Measurements from ENCODE around the gene KIAA0586. TPM values are rescaled to one million over a fixed set of nuclear protein-coding genes. Genes with fewer than 3 reads are reported as not detected.

Gene KIAA0586
- total and polyA plus RNA-seq, 2 of the 4 experiments (the other 2 are of a cell fraction) = 9.4 to 36.7 TPM

- TF ChIP-seq FOS (IDR thresholded peaks at IDR 0.05; ENCODE audit: low read depth, low read length) (no peak), CEBPB (IDR thresholded peaks at IDR 0.05; ENCODE audit: low read depth, low read length) (peak; percentile 75)
- ChIA-PET CTCF (interaction anchor here (0.8 kb wide), 1 partner anchor 9 kb away, joined by 4 read pairs; no protein-coding TSS in a partner anchor), POLR2A (ENCODE audit: unreplicated experiment) (no interaction called here)
- no TSS peak for BruUV-seq (replicated peaks)
- Histone ChIP-seq H3K9ac (ENCODE audit: low read depth, low read length) (no peak overlapping the region), H3K56ac (ENCODE audit: extremely low read depth, insufficient read depth, low read length) (no peak overlapping the region), H2BK5ac (ENCODE audit: low read depth, low read length, poor library complexity, severe bottlenecking) (no peak overlapping the region), H4K5ac (ENCODE audit: low read depth, low read length) (no peak overlapping the region), H3K27me3 (ENCODE audit: control insufficient read depth, insufficient read depth, low read length) (no peaks in the 10 kb centered on the region), H3K79me1 (ENCODE audit: low read depth in 1 of 2, low read length in 2 of 2) (no peaks in the 10 kb centered on the region), H2BK15ac (ENCODE audit: low read depth, low read length) (no peak overlapping the region), H2BK120ac (ENCODE audit: low read depth, low read length) (no peak overlapping the region), H3K4me1 (ENCODE audit: control insufficient read depth, insufficient read depth, low read length) (peaks cover 2% of the 10 kb centered on the region; the same call in 1 of the 2 replicates), H4K91ac (ENCODE audit: insufficient read depth, low read depth, low read length) (no peak overlapping the region), H2AK9ac (replicated peaks; ENCODE audit: low read depth, low read length, poor library complexity) (no peak overlapping the region), H4K8ac (ENCODE audit: low read depth in 2 of 2, low read length in 2 of 2) (no peak overlapping the region), H3K9me3 (ENCODE audit: control insufficient read depth, insufficient read depth, low read length) (no peaks in the 10 kb centered on the region), H3K18ac (ENCODE audit: low read depth, low read length) (no peak overlapping the region), H2AFZ (replicated peaks; ENCODE audit: low read length, poor library complexity) (no peak overlapping the region), H2AK5ac (ENCODE audit: low read depth, low read length) (no peak overlapping the region), H3K14ac (replicated peaks; ENCODE audit: low read depth, low read length) (no peak overlapping the region), H2BK20ac (ENCODE audit: low read depth, low read length) (no peak overlapping the region), H4K20me1 (ENCODE audit: insufficient read depth, low read length) (no peaks in the 10 kb centered on the region), H3K36me3 (ENCODE audit: control insufficient read depth, insufficient read depth, low read length) (0 out of 2 replicates have a peak, but pooled peaks cover 2% of the 10 kb centered on the region), H3K4ac (ENCODE audit: low read depth, low read length) (no peak overlapping the region), H3K4me2 (ENCODE audit: low read depth, low read length) (no peak overlapping the region), H3K4me3 (ENCODE audit: insufficient read depth, low read depth, low read length) (no peak overlapping the region), H3K27ac (ENCODE audit: insufficient read depth, low read length) (no peak overlapping the region), H3K23ac (ENCODE audit: low read depth, low read length) (no peak overlapping the region), H3K9me1 (ENCODE audit: insufficient read depth, low read length) (peaks cover 3% of the 10 kb centered on the region; the same call in 1 of the 2 replicates)
- ATAC-seq (ENCODE audit: low read depth) (peak; percentile 54), DNase-seq (peak; percentile 45)
- WGBS, 2 experiments (ENCODE audit: extremely low coverage in 2 of 2, insufficient read length in 1 of 2) = no CpG with 5 or more reads among the region's 1 CpG
- intact Hi-C loops (cut with micrococcal nuclease) = loop anchor here (10.0 kb wide), 1 partner anchor 943 kb away; no protein-coding TSS in a partner anchor
- dilution Hi-C loops (cut with HindIII; ENCODE audit: low sequenced_read_pairs, unreplicated experiment) = no loop called here
- in situ Hi-C loops (cut with MboI; ENCODE audit: low sequenced_read_pairs) = loop anchor here (25.0 kb wide), 1 partner anchor 971 kb away; the partner anchor contains the start of gene GPR135
Observed at GRCh38 chr14:58491593-58491992, 64.1 kb downstream of the KIAA0586 start.

Data from IMR-90 (cell line).